ENCODE measurements around the gene TIPIN. TPM values are rescaled to one million over a fixed set of nuclear protein-coding genes. Genes with fewer than 3 reads are reported as not detected.

The TIPIN gene
- total RNA-seq, 1 experiment from 2014 or later = 19.7 TPM

- TF ChIP-seq TCF7L2 (IDR thresholded peaks at IDR 0.05; ENCODE audit: low read depth, low read length) (no peak), SIN3A (IDR thresholded peaks at IDR 0.05; ENCODE audit: borderline replicate concordance, insufficient read depth, low read depth, low read length) (no peak), CTCF (IDR thresholded peaks at IDR 0.05) (no peak), POLR2AphosphoS5 (IDR thresholded peaks at IDR 0.05; ENCODE audit: low read depth, low read length) (no peak), REST (IDR thresholded peaks at IDR 0.05; ENCODE audit: insufficient read depth in 1 of 2, low read depth in 2 of 2, low read length in 1 of 2) (no peak)
- POLR2A ChIA-PET = no interaction called here
- in situ Hi-C loops (cut with HindIII; ENCODE audit: low pct_unique_long_range_greater_than_20kb, low sequenced_read_pairs) = no loop called here
These were observed 46.8 kb upstream of the TIPIN start for GRCh38 chr15:66403323-66403722.

GRCh38 chr15:66402761-66403284, 46.3 kb upstream of the TIPIN start:
- Histone ChIP-seq H3K9me3 (ENCODE audit: control insufficient read depth, insufficient read depth, low read depth, low read length) (no peaks in the 10 kb centered on the region), H3K27me3 (ENCODE audit: control insufficient read depth, insufficient read depth, low read length) (no peaks in the 10 kb centered on the region), H3K36me3 (ENCODE audit: control insufficient read depth, insufficient read depth, low read length) (no peaks in the 10 kb centered on the region), H3K4me1 (ENCODE audit: control insufficient read depth, insufficient read depth, low read length) (no peaks in the 10 kb centered on the region), H3K27ac (ENCODE audit: low read length) (no peak overlapping the region), H3K4me3 (ENCODE audit: low read depth in 2 of 2, low read length in 2 of 2) (no peak overlapping the region)
- in situ Hi-C loops (cut with HindIII; ENCODE audit: low pct_unique_long_range_greater_than_20kb, low sequenced_read_pairs) (no loop called here), intact Hi-C loops (cut with micrococcal nuclease; ENCODE audit: unreplicated experiment) (no loop called here)
- no TSS peak for BruUV-seq (replicated peaks)
- CTCF ChIA-PET = interaction anchor here (0.5 kb wide), 1 partner anchor 15 kb away, joined by 4 read pairs; no protein-coding TSS in a partner anchor
- TF ChIP-seq TCF7L2 (IDR thresholded peaks at IDR 0.05; ENCODE audit: low read depth, low read length) (no peak), POLR2AphosphoS5 (IDR thresholded peaks at IDR 0.05; ENCODE audit: low read depth, low read length) (no peak), CTCF (IDR thresholded peaks at IDR 0.05) (no peak), SIN3A (IDR thresholded peaks at IDR 0.05; ENCODE audit: borderline replicate concordance, insufficient read depth, low read depth, low read length) (no peak), REST (IDR thresholded peaks at IDR 0.05; ENCODE audit: insufficient read depth in 1 of 2, low read depth in 2 of 2, low read length in 1 of 2) (no peak)
- POLR2A ChIA-PET = no interaction called here
- ATAC-seq (no peak), DNase-seq (ENCODE audit: low read depth, low spot score) (no peak)

More at GRCh38 chr15:66403323-66403722, 46.8 kb upstream of the TIPIN start:
- Histone ChIP-seq H3K4me1 (ENCODE audit: control insufficient read depth, insufficient read depth, low read length) (no peaks in the 10 kb centered on the region), H3K27ac (ENCODE audit: low read length) (no peak overlapping the region), H3K27me3 (ENCODE audit: control insufficient read depth, insufficient read depth, low read length) (no peaks in the 10 kb centered on the region), H3K9me3 (ENCODE audit: control insufficient read depth, insufficient read depth, low read depth, low read length) (no peaks in the 10 kb centered on the region), H3K4me3 (ENCODE audit: low read depth in 2 of 2, low read length in 2 of 2) (no peak overlapping the region), H3K36me3 (ENCODE audit: control insufficient read depth, insufficient read depth, low read length) (no peaks in the 10 kb centered on the region)
- DNase-seq (ENCODE audit: low read depth, low spot score) = no peak
- BruUV-seq (replicated peaks) = no TSS peak
- no peak for ATAC-seq
- intact Hi-C loops (cut with micrococcal nuclease; ENCODE audit: unreplicated experiment) = no loop called here
- CTCF ChIA-PET = interaction anchor here (0.5 kb wide), 1 partner anchor 15 kb away, joined by 4 read pairs; no protein-coding TSS in a partner anchor
